Measurements from ENCODE around the gene GYPA.

DNA sequence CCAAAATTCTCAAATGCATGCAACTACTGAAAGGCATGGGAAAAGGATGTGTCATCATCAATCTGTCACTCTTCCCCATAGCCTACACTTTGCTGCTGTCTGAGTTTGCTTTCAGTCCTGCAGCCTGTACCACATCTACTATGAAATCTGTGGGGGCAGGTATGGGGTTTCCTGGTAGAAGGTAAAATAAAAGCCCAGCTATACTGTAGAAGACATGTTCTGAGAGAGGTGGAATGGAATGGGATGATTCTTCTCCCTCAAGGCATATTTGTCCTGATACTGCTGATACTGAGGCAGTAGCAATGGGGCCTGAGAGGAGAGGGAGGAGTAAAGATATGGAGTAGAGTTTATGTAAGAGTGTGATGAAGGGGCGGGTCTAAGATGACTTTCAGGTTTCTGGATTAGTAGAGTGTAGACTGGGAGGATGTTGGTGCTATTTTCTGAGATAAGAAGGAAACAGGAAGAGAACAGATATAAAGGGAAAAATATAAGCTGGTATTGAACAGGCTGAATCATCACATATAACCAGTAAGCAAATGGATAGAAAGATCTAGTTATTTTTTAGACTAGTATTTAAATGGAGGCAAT is 38.7 kb upstream of the GYPA start:
- TF ChIP-seq, protein P1, sequence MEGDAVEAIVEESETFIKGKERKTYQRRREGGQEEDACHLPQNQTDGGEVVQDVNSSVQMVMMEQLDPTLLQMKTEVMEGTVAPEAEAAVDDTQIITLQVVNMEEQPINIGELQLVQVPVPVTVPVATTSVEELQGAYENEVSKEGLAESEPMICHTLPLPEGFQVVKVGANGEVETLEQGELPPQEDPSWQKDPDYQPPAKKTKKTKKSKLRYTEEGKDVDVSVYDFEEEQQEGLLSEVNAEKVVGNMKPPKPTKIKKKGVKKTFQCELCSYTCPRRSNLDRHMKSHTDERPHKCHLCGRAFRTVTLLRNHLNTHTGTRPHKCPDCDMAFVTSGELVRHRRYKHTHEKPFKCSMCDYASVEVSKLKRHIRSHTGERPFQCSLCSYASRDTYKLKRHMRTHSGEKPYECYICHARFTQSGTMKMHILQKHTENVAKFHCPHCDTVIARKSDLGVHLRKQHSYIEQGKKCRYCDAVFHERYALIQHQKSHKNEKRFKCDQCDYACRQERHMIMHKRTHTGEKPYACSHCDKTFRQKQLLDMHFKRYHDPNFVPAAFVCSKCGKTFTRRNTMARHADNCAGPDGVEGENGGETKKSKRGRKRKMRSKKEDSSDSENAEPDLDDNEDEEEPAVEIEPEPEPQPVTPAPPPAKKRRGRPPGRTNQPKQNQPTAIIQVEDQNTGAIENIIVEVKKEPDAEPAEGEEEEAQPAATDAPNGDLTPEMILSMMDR (IDR thresholded peaks at IDR 0.05), result no peak
- TF ChIP-seq REST (IDR thresholded peaks at IDR 0.05) (no peak), MAX (IDR thresholded peaks at IDR 0.05) (no peak), CHD4 (IDR thresholded peaks at IDR 0.05; ENCODE audit: borderline replicate concordance) (no peak), MAFK (IDR thresholded peaks at IDR 0.05; ENCODE audit: partially characterized antibody) (no peak), RAD21 (conservative IDR thresholded peaks at IDR 0.05 in 1 of 2, IDR thresholded peaks at IDR 0.05 in 1 of 2) (no peak), POLR2AphosphoS2 (conservative IDR thresholded peaks at IDR 0.05; ENCODE audit: low read length) (no peak), JUNB (IDR thresholded peaks at IDR 0.05) (no peak), BHLHE40 (IDR thresholded peaks at IDR 0.05; ENCODE audit: low read depth, low read length) (no peak), CHD2 (IDR thresholded peaks at IDR 0.05; ENCODE audit: low read length, partially characterized antibody) (no peak), ZFP36 (IDR thresholded peaks at IDR 0.05; ENCODE audit: borderline replicate concordance, partially characterized antibody) (no peak), TP53 (CRISPR knock-in tag; IDR thresholded peaks at IDR 0.05) (no peak)
- TF ChIP-seq, protein P2, sequence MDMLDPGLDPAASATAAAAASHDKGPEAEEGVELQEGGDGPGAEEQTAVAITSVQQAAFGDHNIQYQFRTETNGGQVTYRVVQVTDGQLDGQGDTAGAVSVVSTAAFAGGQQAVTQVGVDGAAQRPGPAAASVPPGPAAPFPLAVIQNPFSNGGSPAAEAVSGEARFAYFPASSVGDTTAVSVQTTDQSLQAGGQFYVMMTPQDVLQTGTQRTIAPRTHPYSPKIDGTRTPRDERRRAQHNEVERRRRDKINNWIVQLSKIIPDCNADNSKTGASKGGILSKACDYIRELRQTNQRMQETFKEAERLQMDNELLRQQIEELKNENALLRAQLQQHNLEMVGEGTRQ (IDR thresholded peaks at IDR 0.05), result no peak

Data from A549 (cell line).